GM12878 (cell line): ENCODE data around the gene ZNF281.

ENCODE experiments used
- BACH1 ChIP-seq: fragments of 450-650 bp; IDR thresholded peaks from 2 replicates; pipeline ENCODE4 v1.6.1; 2017; ENCODE audit warnings: mild to moderate bottlenecking, borderline replicate concordance
- BHLHE40 ChIP-seq, 2 experiments: fragments of 450-650 bp in 1 of 2; IDR thresholded peaks; 2 replicates each; pipeline ENCODE4 v1.6.1; 2011 to 2017; ENCODE audit warnings: low read depth in 2 of 2, borderline replicate concordance in 1 of 2, improper control_type of control experiment in 1 of 2, low read length in 1 of 2, mild to moderate bottlenecking in 1 of 2
- CUX1 ChIP-seq: IDR thresholded peaks from 2 replicates; pipeline ENCODE4 v1.6.1; 2012; ENCODE audit warnings: improper control_type of control experiment, low read depth, low read length; ENCODE audit not compliant: insufficient replicate concordance
- ETV6 ChIP-seq, 2 experiments: fragments of 450-650 bp in 1 of 2; IDR thresholded peaks in 1 of 2; conservative IDR thresholded peaks in 1 of 2; 2 replicates each; pipeline ENCODE4 v1.6.1; 2014; ENCODE audit warnings: antibody characterized with exemption in 1 of 2, borderline replicate concordance in 1 of 2, low read depth in 1 of 2, mild to moderate bottlenecking in 1 of 2, moderate library complexity in 1 of 2
- FOXK2 ChIP-seq: fragments of 450-650 bp; IDR thresholded peaks from 2 replicates; pipeline ENCODE4 v1.6.1; 2017; ENCODE audit warnings: mild to moderate bottlenecking, moderate library complexity
- HDAC2 ChIP-seq: fragments of 200-600 bp; sonication (generic); IDR thresholded peaks from 2 replicates; pipeline ENCODE4 v1.6.1; 2017
- NR2C2 ChIP-seq: IDR thresholded peaks from 2 replicates; pipeline ENCODE4 v1.6.1; 2011; ENCODE audit warnings: borderline replicate concordance, low read depth; ENCODE audit not compliant: control insufficient read depth, insufficient read length
- SREBF2 ChIP-seq: IDR thresholded peaks from 2 replicates; pipeline ENCODE4 v1.6.1; 2012; ENCODE audit warnings: mild to moderate bottlenecking, low read length
- ZBTB40 ChIP-seq: fragments of 450-650 bp; IDR thresholded peaks from 2 replicates; pipeline ENCODE4 v1.6.1; 2016; ENCODE audit warnings: mild to moderate bottlenecking, moderate library complexity, borderline replicate concordance
- TF ChIP-seq, protein P1 (sequence below), 3 experiments: IDR thresholded peaks in 2 of 3; conservative IDR thresholded peaks in 1 of 3; 2 replicates each; pipeline ENCODE4 v1.5.1; 2011; ENCODE audit warnings: low read depth in 3 of 3, low read length in 3 of 3, mild to moderate bottlenecking in 3 of 3, control low read depth in 2 of 3, moderate library complexity in 2 of 3, inconsistent platforms in 1 of 3, mixed read lengths in 1 of 3; ENCODE audit not compliant: control insufficient read depth in 2 of 3, insufficient read depth in 1 of 3; ENCODE audit errors: extremely low read depth in 1 of 3
- TF ChIP-seq, protein P2 (sequence below): IDR thresholded peaks from 2 replicates; pipeline ENCODE4 v1.6.1; 2011; ENCODE audit warnings: borderline replicate concordance, low read depth, mild to moderate bottlenecking, moderate library complexity, mixed read lengths, low read length; ENCODE audit not compliant: insufficient read depth; ENCODE audit errors: extremely low read length

DNA sequence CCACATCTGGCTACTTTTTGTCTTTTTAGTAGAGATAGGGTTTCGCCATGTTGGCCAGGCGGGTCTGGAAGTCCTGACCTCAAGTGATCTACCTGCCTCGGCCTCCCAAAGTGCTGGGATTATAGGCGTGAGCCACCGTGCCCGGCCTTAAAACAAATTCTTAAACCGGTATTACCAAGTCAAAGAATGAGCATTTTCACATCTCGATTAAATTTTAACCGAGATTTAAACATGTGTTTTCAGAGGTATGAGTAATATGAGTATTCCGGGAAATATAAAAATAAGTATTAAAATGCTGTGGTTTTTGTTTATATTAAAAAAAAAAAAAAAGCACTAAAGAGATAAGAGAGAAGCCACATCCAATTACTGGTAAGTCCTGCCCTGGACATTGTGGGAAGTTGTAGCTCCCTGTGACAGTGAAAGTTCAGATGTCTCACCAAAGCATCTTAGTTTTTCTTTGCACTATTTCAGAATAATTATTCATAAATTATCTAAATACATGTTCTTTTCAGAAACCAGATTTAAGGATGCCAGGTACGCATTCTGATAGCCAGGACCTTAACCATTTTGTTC lies 24.9 kb downstream of the ZNF281 start:
- TF ChIP-seq, protein P1, sequence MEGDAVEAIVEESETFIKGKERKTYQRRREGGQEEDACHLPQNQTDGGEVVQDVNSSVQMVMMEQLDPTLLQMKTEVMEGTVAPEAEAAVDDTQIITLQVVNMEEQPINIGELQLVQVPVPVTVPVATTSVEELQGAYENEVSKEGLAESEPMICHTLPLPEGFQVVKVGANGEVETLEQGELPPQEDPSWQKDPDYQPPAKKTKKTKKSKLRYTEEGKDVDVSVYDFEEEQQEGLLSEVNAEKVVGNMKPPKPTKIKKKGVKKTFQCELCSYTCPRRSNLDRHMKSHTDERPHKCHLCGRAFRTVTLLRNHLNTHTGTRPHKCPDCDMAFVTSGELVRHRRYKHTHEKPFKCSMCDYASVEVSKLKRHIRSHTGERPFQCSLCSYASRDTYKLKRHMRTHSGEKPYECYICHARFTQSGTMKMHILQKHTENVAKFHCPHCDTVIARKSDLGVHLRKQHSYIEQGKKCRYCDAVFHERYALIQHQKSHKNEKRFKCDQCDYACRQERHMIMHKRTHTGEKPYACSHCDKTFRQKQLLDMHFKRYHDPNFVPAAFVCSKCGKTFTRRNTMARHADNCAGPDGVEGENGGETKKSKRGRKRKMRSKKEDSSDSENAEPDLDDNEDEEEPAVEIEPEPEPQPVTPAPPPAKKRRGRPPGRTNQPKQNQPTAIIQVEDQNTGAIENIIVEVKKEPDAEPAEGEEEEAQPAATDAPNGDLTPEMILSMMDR (IDR thresholded peaks at IDR 0.05 in 2 of 3, conservative IDR thresholded peaks at IDR 0.05 in 1 of 3; ENCODE audit: control insufficient read depth in 2 of 3, extremely low read depth in 1 of 3, insufficient read depth in 1 of 3, low read depth in 3 of 3, low read length in 3 of 3) = no peak
- TF ChIP-seq BHLHE40 (IDR thresholded peaks at IDR 0.05; ENCODE audit: borderline replicate concordance in 1 of 2, low read depth in 2 of 2, low read length in 1 of 2) (no peak), FOXK2 (no peak), NR2C2 (no peak), HDAC2 (no peak), CUX1 (no peak), BACH1 (no peak), SREBF2 (no peak), ETV6 (conservative IDR thresholded peaks at IDR 0.05 in 1 of 2, IDR thresholded peaks at IDR 0.05 in 1 of 2; ENCODE audit: borderline replicate concordance in 1 of 2, low read depth in 1 of 2) (no peak), ZBTB40 (no peak)
- TF ChIP-seq, protein P2, sequence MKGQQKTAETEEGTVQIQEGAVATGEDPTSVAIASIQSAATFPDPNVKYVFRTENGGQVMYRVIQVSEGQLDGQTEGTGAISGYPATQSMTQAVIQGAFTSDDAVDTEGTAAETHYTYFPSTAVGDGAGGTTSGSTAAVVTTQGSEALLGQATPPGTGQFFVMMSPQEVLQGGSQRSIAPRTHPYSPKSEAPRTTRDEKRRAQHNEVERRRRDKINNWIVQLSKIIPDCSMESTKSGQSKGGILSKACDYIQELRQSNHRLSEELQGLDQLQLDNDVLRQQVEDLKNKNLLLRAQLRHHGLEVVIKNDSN = no peak
